HG03159 (cell line): Measurements from ENCODE around the gene GAL3ST3.
"Not testable (repeated sequence)": the region's sequence is repeated elsewhere in the genome, so short reads cannot be mapped to it uniquely, and the experiment has no call there.

Source experiments
- ATAC-seq: cut with Tn5 transposase; IDR thresholded peaks from one replicate; pipeline ENCODE4 v1.9.1; 2021; ENCODE audit warnings: mild to moderate bottlenecking, moderate library complexity; ENCODE audit not compliant: unreplicated experiment

GAL3ST3 gene, protein sequence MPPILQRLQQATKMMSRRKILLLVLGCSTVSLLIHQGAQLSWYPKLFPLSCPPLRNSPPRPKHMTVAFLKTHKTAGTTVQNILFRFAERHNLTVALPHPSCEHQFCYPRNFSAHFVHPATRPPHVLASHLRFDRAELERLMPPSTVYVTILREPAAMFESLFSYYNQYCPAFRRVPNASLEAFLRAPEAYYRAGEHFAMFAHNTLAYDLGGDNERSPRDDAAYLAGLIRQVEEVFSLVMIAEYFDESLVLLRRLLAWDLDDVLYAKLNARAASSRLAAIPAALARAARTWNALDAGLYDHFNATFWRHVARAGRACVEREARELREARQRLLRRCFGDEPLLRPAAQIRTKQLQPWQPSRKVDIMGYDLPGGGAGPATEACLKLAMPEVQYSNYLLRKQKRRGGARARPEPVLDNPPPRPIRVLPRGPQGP

DNA sequence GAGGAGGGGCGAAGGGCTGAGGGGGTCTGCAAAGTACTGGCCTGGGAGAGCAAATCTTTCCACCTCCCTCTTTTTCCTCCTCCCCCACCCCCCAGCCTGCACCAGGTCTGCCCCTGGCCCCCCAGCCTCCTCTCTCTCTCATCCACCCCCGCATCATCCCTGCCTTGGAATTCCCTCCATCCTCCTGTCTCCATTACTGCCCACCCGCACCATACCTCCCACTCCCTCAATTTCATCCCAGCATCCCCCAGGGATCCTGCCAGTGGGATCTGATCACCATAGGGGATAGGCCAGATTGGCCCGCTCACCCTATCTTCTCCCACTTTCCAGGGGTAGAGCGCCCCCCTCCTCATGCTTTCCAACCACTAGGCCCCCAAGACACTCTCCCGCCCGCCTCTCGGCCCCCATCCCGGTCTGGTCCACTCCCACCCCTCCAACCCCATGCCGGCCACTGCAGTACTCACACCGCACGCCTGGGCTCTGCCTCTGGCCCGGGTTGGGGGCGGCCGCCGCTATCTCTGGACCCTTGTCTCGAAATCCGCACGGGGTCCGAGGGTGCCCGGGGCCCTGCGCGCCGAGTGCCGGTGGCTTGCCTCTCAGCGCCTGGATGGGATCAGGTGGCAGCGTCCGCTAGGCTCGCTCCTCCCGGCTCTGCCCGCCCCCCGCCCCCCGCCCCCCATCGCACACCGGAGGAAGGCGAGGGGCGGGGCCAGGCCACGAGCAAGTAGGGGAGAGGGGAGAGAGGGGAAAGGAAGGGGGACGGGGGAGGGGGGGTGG, at the start of gene GAL3ST3:
GAL3ST3 (minus strand) TSS at position 615 of the 777 bp plus-strand sequence. CDS start 3,746 bp downstream, outside the sequence.
- ATAC-seq = no peak

DNA sequence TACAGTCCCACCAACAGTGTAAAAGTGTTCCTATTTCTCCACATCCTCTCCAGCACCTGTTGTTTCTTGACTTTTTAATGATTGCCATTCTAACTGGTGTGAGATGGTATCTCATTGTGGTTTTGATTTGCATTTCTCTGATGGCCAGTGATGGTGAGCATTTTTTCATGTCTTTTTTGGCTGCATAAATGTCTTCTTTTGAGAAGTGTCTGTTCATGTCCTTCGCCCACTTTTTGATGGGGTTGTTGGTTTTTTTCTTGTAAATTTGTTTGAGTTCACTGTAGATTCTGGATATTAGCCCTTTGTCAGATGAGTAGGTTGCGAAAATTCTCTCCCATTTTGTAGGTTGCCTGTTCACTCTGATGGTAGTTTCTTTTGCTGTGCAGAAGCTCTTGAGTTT, 43.2 kb upstream of the GAL3ST3 start:
- not testable (repeated sequence) for ATAC-seq

DNA sequence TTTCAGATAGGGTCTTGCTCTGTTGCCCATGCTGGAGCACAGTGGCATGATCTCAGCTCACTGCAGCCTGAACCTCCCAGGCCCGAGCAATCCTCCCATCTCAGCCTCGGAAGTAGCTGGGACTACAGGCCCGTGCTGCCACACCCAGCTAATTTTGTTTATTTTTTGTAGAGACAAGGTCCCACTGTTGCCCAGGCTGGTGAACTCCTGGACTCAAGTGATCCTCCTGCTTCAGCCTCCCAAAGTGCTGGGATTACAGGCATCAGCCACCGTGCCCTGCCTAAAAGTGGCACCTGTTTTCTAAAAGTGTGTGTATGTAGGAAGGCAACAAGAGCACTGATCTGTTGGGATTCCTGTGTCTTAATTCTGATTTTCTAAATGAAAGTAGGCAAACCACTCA, 41.3 kb upstream of the GAL3ST3 start:
- no peak for ATAC-seq

DNA sequence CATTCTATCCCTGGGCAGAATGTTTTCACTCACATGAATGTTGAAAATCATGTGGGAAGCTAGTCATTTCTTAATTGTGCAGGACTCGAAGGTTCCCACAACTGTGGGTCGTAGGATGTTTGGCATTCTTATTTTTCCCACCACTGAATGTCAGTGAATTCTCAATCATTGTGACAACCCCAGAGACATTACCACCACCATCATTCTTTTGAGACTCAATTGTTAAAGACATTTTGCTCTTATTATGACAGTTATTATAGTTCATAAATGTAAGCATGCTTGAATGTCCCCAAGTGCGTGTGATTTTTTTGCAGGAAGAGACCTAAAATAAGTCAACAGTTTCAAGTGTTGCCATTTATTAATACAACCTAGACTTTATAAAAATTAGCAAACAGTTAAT, 40.1 kb upstream of the GAL3ST3 start:
- no peak for ATAC-seq

DNA sequence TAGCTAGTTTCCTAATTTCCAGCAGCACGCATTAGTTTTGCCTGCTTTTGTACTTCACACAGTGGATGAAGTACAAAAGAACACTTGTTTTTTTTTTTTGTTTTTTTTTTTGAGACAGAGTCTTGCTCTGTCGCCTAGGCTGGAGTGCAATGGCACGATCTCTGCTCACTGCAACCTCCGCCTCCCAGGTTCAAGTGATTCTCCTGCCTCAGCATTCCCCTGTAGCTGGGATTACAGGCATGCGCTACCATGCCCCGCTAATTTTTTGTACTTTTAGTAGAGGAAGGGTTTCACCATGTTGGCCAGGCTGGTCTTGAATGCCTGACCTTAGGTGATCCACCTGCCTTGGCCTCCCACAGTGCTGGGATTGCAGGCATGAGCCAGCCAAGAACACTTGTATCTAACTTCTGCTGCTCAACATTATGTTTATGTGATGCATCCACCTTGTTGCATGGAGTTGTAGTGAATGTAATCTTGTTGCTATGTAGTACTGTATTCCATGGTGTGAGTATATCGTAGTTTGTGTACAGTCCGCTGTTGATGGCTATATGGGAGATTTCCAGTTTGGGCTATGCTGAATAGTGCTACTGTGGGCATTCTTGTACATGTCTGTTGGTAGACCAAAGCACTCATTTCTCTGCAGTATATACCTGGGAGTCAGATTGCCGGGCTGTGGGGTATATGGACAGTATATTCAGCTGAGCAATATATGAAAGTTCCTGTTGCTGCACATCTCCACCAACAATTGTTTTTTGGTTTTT, 38.4 kb upstream of the GAL3ST3 start:
- ATAC-seq = no peak

DNA sequence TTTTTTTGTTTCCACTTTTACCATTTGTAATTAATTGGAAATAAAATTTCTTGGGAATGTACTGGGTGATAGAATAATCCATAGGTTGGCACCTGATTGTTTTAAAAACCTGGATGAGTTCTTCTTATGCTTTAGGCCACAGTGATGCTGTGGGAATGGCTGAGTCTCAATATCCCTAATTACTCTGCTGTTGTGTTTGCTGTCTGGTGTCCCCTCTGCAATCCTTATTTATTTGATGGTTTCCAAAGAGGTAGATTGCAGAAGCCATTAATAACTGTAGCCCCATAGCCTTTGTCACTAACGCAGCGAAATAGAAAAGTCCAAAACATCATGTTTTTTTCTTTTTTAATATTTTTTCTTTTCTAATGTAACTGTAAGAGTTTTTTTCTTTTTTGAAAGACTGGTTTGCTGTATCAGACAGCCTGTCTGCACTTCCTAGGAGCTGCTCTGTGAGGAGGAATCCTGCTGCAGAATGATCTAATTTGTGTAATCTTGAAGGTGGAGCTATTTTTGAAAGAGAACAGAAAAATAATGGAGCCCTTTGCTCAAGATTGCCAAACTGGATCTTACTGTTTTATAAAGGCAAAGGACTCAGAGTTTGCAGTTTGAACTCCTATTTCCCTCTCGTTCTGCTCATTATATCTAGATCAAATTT, 36.0 kb upstream of the GAL3ST3 start:
- no peak for ATAC-seq

DNA sequence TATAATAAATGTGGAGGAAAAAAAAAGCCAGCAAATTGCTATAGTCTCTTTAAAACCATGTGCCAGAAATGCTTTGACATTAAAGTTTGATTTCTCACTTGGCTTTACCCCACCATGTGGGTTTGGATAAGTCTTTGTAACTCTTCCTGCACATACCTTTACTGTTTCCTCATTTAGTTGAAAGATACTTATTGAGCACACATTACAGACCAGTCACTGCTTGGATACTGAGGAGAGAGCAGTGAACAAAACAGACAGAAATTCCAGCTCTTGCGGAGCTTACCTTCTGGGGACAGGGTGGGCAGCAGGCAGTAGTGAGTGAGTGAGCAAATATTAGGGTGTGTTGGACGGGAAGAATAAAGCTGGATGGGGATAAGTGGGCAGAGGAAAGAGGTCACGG, 34.8 kb upstream of the GAL3ST3 start:
- no peak for ATAC-seq

DNA sequence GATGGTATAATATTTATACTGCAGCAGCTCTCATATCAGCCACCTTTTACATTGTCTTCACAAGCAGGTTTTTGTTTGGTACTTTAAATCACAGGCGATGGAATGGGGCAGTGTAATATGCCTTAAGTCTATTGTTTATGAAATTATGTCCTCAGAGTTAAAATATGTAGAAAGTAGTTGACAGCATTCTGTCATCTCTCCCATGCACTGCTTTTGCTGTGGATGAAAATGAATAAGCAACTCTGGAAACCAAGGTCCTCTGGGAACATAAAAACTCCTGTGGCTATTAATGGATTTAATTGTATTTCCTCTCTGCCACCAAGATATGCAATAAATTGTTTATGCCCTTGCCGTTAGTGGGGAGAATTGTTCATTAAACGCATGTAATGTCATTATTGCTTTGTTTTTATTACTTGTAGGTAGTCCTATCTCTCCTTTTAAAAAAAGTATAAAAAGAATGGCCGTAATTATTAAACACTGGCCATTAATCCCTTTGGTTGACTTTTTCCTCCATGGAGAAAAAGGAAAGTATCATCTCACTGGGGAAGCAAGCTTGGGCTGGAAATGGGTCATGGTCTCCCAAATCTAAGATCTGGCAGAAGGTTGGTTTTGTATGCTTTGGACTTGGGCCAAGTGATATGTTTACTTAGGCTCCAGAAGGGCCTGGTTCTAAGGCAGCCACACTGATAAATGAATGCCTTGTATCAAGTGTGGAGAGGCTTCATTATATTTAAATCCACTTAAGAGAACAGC, 34.2 kb upstream of the GAL3ST3 start:
- ATAC-seq = no peak

DNA sequence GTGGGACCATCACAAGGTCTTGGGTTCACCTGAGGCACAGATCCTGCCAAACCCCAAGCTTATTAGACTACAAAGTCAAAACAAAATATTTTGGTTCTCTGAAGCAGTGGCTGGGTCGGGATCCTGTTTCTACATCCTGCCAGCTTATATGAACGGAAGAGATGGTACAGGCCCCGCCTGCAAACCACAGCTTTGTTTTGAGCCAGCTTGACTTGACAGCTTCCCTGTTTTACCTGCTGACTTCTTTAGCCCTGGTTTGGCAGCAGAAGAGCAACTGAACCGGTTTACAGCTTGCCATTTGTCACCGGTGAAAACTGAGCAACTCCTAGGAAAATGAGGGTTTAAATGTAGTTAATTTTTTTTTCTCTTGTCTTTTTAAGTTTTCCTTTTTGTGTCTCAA, 32.5 kb upstream of the GAL3ST3 start:
- peak; percentile 65 for ATAC-seq

DNA sequence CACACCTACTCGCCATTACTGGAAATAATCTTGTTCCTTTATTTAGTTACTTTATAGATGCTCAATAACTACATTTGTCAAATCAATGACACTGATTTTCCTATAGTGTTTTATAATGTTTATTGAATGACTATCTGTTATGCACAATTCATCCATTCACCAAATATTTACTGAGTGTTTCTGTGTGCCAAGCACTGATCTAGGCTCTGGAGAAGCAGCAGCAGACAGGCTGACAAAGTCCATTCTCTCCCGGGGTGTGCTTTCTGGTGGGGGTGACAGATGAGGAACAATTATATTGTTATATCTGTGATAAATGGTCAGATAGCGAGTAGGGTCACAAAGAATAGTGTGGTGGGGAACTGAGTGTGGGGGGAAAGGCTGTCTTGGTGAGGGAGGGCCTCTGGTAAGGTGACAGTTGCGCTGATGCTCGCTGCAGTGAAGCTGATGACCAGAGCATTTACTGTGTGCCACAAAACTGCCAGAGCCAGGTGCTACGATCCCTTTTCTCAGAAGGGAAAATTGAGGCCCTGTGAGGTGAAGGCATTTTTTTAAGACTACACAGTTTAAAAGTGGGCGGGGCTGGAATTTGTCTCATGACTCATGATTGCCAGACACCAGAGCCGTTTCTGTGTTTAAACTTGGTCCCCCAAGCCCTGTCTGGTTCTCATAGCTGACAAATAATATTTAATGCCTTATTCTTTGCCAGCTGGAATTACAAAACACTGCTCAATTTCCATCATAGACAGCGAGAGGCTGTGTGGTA, 31.3 kb upstream of the GAL3ST3 start:
- ATAC-seq = no peak

DNA sequence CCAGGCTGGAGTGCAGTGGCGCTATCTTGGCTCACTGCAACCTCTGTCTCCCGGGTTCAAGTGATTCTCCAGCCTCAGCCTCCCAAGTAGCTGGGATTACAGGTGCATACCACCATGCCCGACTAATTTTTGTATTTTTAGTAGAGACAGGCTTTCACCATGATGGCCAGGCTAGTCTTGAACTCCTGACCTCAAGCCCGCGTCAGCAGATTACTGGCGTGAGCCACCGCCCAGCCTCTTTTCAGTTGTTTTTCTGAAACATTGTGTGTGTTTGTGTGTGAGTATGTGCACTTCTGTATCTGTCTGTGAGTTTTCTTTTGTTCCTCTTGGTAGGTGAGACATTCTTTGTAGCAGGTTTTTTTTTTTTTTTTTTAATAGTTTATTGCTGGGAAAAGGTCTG, 30.0 kb upstream of the GAL3ST3 start:
- not testable (repeated sequence) for ATAC-seq

DNA sequence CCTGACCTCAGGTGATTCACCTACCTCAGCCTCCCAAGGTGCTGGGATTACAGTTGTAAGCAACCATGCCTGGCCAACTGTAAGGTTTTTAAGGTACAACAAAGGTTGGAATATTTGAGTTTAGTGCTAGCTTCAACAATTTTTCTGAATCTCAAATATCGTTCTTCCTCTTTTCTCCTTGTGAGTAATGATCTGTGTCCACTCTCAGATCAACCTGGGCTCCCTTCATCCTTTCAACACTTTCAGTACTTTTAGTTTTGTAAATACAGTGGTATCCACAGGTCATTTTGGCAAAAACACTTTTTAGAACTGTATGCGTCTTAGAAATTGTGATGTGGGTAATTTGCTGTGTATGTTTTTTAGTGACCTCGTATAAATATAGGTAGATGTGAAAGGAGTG, 29.0 kb upstream of the GAL3ST3 start:
- ATAC-seq = no peak

DNA sequence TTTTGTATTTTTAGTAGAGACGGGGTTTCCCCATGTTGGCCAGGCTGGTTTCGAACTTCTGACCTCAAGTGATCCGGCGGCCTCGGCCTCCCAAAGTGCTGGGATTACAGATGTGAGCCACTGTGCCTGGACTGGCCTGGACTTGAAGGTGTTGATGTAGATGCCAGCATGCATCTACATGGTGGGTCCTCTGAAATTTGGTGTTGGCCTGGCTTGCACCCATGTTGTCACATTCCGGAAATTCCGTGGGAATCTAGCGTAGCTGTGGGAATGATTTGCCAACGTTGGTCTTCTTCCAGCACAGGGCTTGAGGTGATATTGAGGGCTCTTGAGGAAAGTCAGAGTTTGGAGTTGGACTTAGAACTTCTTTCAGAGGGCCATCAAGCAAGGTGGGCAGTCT, 27.6 kb upstream of the GAL3ST3 start:
- ATAC-seq = no peak

DNA sequence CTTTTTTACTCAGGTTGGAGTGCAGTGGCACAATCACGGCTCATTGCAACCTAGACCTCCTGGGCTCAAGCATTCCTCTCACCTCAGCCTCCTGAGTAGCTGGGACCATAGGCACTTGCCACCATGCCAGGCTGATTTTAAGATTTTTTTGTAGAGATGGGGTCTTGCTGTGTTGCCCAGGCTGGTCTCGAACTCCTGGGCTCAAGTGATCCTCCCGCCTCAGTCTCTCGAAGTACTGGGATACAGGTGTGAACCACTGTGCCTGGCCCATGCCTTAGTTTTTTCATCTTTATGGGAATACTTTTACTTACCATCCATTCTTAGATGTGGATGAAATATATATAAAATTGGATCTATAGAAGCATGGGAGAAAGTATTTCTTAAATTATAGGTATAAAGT, 26.3 kb upstream of the GAL3ST3 start:
- ATAC-seq = no peak

DNA sequence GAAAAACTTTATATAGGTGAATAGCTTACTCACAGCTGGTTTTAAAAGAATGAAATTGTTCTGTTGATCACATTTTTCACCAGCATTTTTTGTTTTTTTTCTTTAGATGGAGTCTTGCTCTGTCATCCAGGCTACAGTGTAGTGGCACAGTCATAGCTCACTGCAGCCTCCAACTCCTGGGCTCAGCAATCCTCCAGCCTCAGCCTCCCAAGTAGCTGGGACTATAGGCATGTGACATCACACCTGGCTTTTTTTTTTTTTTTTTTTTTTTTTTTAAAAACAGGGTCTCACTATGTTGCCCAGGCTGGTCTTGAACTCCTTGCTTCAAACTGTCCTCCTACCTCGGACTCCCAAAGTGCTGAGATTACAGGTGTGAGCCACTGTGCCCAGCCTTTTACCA, 24.7 kb upstream of the GAL3ST3 start:
- ATAC-seq = no peak

DNA sequence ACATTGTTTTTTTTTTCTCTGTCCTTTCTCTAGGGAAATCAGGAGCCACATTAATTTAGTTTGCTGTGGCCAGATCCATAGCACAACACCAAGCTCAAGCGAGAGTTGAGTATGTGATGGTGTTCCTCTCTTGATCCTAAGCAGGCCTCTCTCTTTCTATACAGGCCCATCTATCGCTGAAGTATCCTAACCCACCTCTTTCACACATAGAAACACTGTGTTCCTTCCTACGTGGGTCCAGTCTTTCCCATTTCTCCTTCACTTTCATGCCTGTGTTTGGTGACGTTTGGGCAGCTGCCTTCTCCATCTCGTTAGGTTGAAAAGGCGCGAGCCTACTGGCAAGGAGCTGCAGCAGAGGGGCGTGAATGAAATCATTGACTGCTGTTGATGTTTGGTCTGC, 23.6 kb upstream of the GAL3ST3 start:
- no peak for ATAC-seq

DNA sequence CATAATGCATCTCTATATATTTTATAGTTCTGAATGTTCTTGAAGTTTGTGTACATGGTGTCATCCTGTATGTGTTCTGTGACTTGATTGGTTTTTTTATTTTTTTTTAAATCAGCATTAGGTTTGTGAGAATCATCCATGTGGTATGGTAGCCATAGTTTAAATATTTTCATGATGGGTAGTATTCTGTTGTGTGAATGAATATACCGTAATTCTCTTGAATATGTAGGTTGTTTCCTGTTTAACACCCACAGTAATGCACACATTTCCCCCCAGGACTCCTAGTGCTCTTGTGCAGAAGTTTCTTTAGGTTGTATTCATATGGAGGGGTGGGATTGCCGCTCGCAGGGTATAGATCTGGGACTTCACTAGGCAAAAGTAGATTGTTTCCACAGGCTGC, 23.1 kb upstream of the GAL3ST3 start:
- no peak for ATAC-seq

DNA sequence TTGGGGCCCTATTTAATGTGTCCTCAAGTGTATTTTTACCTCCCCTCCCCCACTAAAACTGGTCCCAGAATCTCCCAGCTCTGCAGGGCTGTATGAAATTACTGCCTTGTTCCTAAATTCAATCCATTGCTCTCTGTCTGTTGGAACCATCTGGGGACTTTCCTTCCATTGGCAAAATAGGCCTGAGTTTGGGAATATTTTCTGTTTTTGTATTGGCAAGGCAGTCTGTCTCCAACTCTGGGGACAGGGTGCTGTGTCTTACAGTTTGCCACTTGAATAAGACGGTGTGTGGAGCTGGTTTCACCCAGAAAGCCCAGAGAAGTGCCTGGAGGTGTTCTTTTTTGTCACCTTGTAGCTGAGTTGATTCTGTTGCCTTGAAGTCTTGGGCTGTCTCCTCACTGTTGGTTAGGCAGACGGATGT, 22.4 kb upstream of the GAL3ST3 start:
- ATAC-seq = no peak

DNA sequence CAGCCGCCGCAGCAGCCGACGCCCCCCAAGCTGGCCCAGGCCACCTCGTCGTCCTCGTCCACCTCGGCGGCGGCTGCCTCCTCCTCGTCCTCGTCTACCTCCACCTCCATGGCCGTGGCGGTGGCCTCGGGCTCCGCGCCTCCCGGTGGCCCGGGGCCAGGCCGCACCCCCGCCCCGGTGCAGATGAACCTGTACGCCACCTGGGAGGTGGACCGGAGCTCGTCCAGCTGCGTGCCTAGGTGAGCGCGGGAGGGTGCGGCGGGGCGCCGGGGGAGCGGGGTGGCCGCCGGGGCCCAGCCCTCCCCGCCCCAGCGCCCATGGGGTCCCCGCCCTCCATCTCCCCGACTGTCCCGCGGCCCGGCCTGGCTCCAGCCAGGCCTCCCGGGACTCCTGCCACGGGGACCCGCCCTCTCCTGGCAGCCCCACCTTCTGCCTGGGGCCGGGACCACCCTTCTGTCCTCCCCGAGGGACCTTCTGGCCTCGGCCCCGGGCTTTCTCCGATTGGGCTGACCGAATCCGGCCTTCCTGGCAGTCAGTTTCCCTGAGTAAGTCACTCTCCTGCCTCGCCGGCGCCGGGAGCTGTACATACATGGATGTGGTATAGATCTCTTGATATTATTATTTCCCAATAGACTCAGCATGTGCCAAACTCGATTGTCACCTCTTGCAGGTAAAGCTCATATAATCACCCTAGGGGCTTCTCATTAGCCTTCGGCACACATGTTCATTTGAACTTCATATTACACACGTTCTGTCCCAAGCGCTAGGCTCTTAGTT, 21.8 kb upstream of the GAL3ST3 start:
- peak; percentile 15 for ATAC-seq
